Lower lobe of right lung (tissue), 2 donors: ENCODE data around the gene SHTN1. TPM values are rescaled to one million over a fixed set of nuclear protein-coding genes. Genes with fewer than 3 reads are reported as not detected.

Experiments
- ATAC-seq, 2 donors: fragments of 200-7000 bp; cut with Tn5 transposase; one replicate each; pipeline ENCODE4 v1.9.1; 2020 to 2022; ENCODE audit warnings: mild to moderate bottlenecking in 2 of 2, moderate library complexity in 2 of 2
- DNase-seq: peaks from one replicate; pipeline ENCODE4 v3.0.0-alpha.2; 2020
- H3K27ac ChIP-seq: fragments of 200-600 bp; one replicate; pipeline ENCODE4 v1.8.0; 2022
- H3K27me3 ChIP-seq: fragments of 200-600 bp; one replicate; pipeline ENCODE4 v1.8.0; 2022; ENCODE audit warnings: low read depth
- H3K36me3 ChIP-seq: fragments of 200-600 bp; one replicate; pipeline ENCODE4 v1.8.0; 2022; ENCODE audit warnings: mild to moderate bottlenecking
- H3K4me1 ChIP-seq: fragments of 200-600 bp; one replicate; pipeline ENCODE4 v1.8.0; 2022
- H3K4me3 ChIP-seq: fragments of 200-600 bp; one replicate; pipeline ENCODE4 v1.8.0; 2022; ENCODE audit warnings: mild to moderate bottlenecking
- H3K9me3 ChIP-seq: fragments of 200-600 bp; one replicate; pipeline ENCODE4 v1.8.0; 2022
- CTCF ChIP-seq: fragments of 200-600 bp; IDR thresholded peaks from one replicate; pipeline ENCODE4 v1.8.0; 2022; ENCODE audit warnings: antibody characterized with exemption, mild to moderate bottlenecking
- intact Hi-C: fragments of 100-400 bp; cut with DNase I; formaldehyde crosslinking; loops from one replicate; pipeline ENCODE4 v1.11.0; 2022
- total RNA-seq: library from RNA; stranded (reverse); fragmentation: NEBNext Ultra II Directional; extraction: Animal tissue kit (Norgen Biotek cat#: 25700); gene quantifications from one replicate; pipeline ENCODE4 v1.2.1, GENCODE V29; 2021
- donor health status: DM: no; HTN: yes; CAD: no; lungs with severe emphysema.

Gene SHTN1
- total RNA-seq, 1 donor from 2014 or later = 43.1 TPM

- DNase-seq = no peak
- no peak for TF ChIP-seq CTCF
Measured at GRCh38 chr10:116968331-116968730, 36.7 kb downstream of the SHTN1 start.

GRCh38 chr10:116961406-116962251 is 43.4 kb downstream of the SHTN1 start:
- TF ChIP-seq CTCF = no peak
- Histone ChIP-seq H3K27me3 (no peaks in the 10 kb centered on the region), H3K4me3 (no peak overlapping the region), H3K27ac (no peak overlapping the region), H3K36me3 (no peaks in the 10 kb centered on the region), H3K4me1 (no peaks in the 10 kb centered on the region), H3K9me3 (no peaks in the 10 kb centered on the region)
- intact Hi-C loops = no loop called here
- DNase-seq = no peak
- ATAC-seq = no peak

More at GRCh38 chr10:116968331-116968730, 36.7 kb downstream of the SHTN1 start:
- ATAC-seq = no peak
- no peaks in the 10 kb centered on the region for H3K9me3 ChIP-seq
- H3K27me3 ChIP-seq = no peaks in the 10 kb centered on the region
- H3K36me3 ChIP-seq = peaks cover 6% of the 10 kb centered on the region
- H3K27ac ChIP-seq = no peak overlapping the region
- no peaks in the 10 kb centered on the region for H3K4me1 ChIP-seq
- intact Hi-C loops = no loop called here
- H3K4me3 ChIP-seq = no peak overlapping the region

GRCh38 chr10:116960066-116960776 is 44.8 kb downstream of the SHTN1 start:
- no peak for TF ChIP-seq CTCF
- H3K36me3 ChIP-seq = no peaks in the 10 kb centered on the region
- DNase-seq (no peak), ATAC-seq (no peak)
- H3K27ac ChIP-seq = no peak overlapping the region
- H3K27me3 ChIP-seq = no peaks in the 10 kb centered on the region
- H3K4me1 ChIP-seq = no peaks in the 10 kb centered on the region
- intact Hi-C loops = no loop called here
- no peak overlapping the region for H3K4me3 ChIP-seq
- H3K9me3 ChIP-seq = no peaks in the 10 kb centered on the region

- no peak overlapping the region for H3K4me3 ChIP-seq
- TF ChIP-seq CTCF = no peak
- DNase-seq (no peak), ATAC-seq (no peak)
- intact Hi-C loops = no loop called here
- no peak overlapping the region for H3K27ac ChIP-seq
- H3K9me3 ChIP-seq = no peaks in the 10 kb centered on the region
- no peaks in the 10 kb centered on the region for H3K27me3 ChIP-seq
- peaks cover 21% of the 10 kb centered on the region for H3K36me3 ChIP-seq
- peaks cover 3% of the 10 kb centered on the region for H3K4me1 ChIP-seq
Measured at GRCh38 chr10:116952729-116953128, 52.3 kb downstream of the SHTN1 start.

GRCh38 chr10:116948530-116948870 is 56.5 kb downstream of the SHTN1 start:
- no peak for TF ChIP-seq CTCF
- peak in 1 of 2 donors; percentile 28 for ATAC-seq
- Histone ChIP-seq H3K36me3 (peaks cover 23% of the 10 kb centered on the region), H3K27ac (no peak overlapping the region), H3K9me3 (no peaks in the 10 kb centered on the region), H3K4me3 (no peak overlapping the region), H3K4me1 (peaks cover 9% of the 10 kb centered on the region), H3K27me3 (no peaks in the 10 kb centered on the region)
- intact Hi-C loops = no loop called here
- DNase-seq = no peak
